ENCODE measurements around the gene IGFBP1. TPM values are rescaled to one million over a fixed set of nuclear protein-coding genes. Genes with fewer than 3 reads are reported as not detected.

The IGFBP1 gene
- total and polyA plus RNA-seq, 10 donors: 0.09 to 0.72 TPM; not detected in 8

- peaks cover 0 to 67% (median 35%) of the 10 kb centered on the region in 7 donors for H3K27me3 ChIP-seq (replicated peaks in 1 of 7)
- peak; percentile 86 for DNase-seq
- TF ChIP-seq POLR2AphosphoS5 (IDR thresholded peaks at IDR 0.05) (no peak), CTCF (IDR thresholded peaks at IDR 0.05 in 8 of 11, conservative IDR thresholded peaks at IDR 0.05 in 3 of 11) (peak; percentile 31 to 79 (median 70)), POLR2A (IDR thresholded peaks at IDR 0.05) (no peak)
- no peaks in the 10 kb centered on the region for H3K36me3 ChIP-seq
- intact Hi-C loops (cut with DNase I; ENCODE audit: low total_unique reads): loop anchor here (5.0 to 10.0 kb wide), 3 partner anchors 429 to 1252 kb away; no protein-coding TSS in a partner anchor
- peak overlapping the region in 5 of 8 donors; percentile 5 to 68 (median 18) for H3K4me3 ChIP-seq
- H3K4me1 ChIP-seq: peaks cover 5 to 50% (median 34%) of the 10 kb centered on the region in 6 donors
- peak overlapping the region in 4 of 8 donors; percentile 51 to 66 (median 60) for H3K27ac ChIP-seq
- H3K9me3 ChIP-seq: no peaks in the 10 kb centered on the region
- 8 to 11% (median 9%) methylated on average over 9 of the region's 9 CpGs for WGBS, 5 donors
These were observed 35.0 kb downstream of the IGFBP1 start for GRCh38 chr7:45923290-45923689.

- 55 to 65% (median 58%) methylated on average over 6 of the region's 6 CpGs for WGBS, 5 donors
- Histone ChIP-seq H3K4me1 (peaks cover 5 to 45% (median 34%) of the 10 kb centered on the region in 6 donors), H3K27me3 (replicated peaks in 1 of 7) (peaks cover 0 to 61% (median 30%) of the 10 kb centered on the region in 7 donors), H3K9me3 (no peaks in the 10 kb centered on the region), H3K36me3 (no peaks in the 10 kb centered on the region), H3K27ac (no peak overlapping the region), H3K4me3 (no peak overlapping the region)
- intact Hi-C loops (cut with DNase I; ENCODE audit: low total_unique reads): loop anchor here (5.0 to 10.0 kb wide), 3 partner anchors 428 to 1251 kb away; no protein-coding TSS in a partner anchor
- TF ChIP-seq CTCF (IDR thresholded peaks at IDR 0.05 in 8 of 11, conservative IDR thresholded peaks at IDR 0.05 in 3 of 11) (no peak), POLR2A (IDR thresholded peaks at IDR 0.05) (no peak), POLR2AphosphoS5 (IDR thresholded peaks at IDR 0.05) (no peak)
- DNase-seq: no peak
These were observed 35.5 kb downstream of the IGFBP1 start for GRCh38 chr7:45923818-45924217.

GRCh38 chr7:45924283-45924682, 36.0 kb downstream of the IGFBP1 start:
- DNase-seq: no peak
- WGBS, 5 donors: 62 to 78% (median 66%) methylated on average over 5 of the region's 5 CpGs
- intact Hi-C loops (cut with DNase I; ENCODE audit: low total_unique reads): loop anchor here (5.0 to 10.0 kb wide), 3 partner anchors 428 to 1251 kb away; no protein-coding TSS in a partner anchor
- Histone ChIP-seq H3K4me1 (peaks cover 5 to 44% (median 34%) of the 10 kb centered on the region in 6 donors), H3K9me3 (no peaks in the 10 kb centered on the region), H3K36me3 (no peaks in the 10 kb centered on the region), H3K27ac (no peak overlapping the region), H3K4me3 (no peak overlapping the region), H3K27me3 (replicated peaks in 1 of 7) (peaks cover 0 to 57% (median 29%) of the 10 kb centered on the region in 7 donors)
- no peak for TF ChIP-seq POLR2A (IDR thresholded peaks at IDR 0.05)
- TF ChIP-seq CTCF (IDR thresholded peaks at IDR 0.05 in 8 of 11, conservative IDR thresholded peaks at IDR 0.05 in 3 of 11): no peak
- no peak for TF ChIP-seq POLR2AphosphoS5 (IDR thresholded peaks at IDR 0.05)

- 74 to 82% (median 77%) methylated on average over 3 of the region's 3 CpGs for WGBS, 5 donors
- no peak overlapping the region for H3K4me3 ChIP-seq
- TF ChIP-seq POLR2A (IDR thresholded peaks at IDR 0.05) (no peak), CTCF (IDR thresholded peaks at IDR 0.05 in 8 of 11, conservative IDR thresholded peaks at IDR 0.05 in 3 of 11) (no peak), POLR2AphosphoS5 (IDR thresholded peaks at IDR 0.05) (no peak)
- H3K36me3 ChIP-seq: no peaks in the 10 kb centered on the region
- peaks cover 0 to 22% (median 0%) of the 10 kb centered on the region in 7 donors for H3K27me3 ChIP-seq (replicated peaks in 1 of 7)
- no peaks in the 10 kb centered on the region for H3K9me3 ChIP-seq
- peaks cover 0 to 10% (median 6%) of the 10 kb centered on the region in 6 donors for H3K4me1 ChIP-seq
- H3K27ac ChIP-seq: no peak overlapping the region
- DNase-seq: no peak
- intact Hi-C loops (cut with DNase I; ENCODE audit: low total_unique reads): loop anchor here (10.0 kb wide), 1 partner anchor 1247 kb away; no protein-coding TSS in a partner anchor
These were observed 39.4 kb downstream of the IGFBP1 start for GRCh38 chr7:45927721-45928120.
